Omental fat pad (tissue), 4 donors: ENCODE measurements around the gene SF3B2. TPM values are rescaled to one million over a fixed set of nuclear protein-coding genes. Genes with fewer than 3 reads are reported as not detected.
"Not testable (repeated sequence)": the region's sequence is repeated elsewhere in the genome, so short reads cannot be mapped to it uniquely, and the experiment has no call there.

ENCODE experiments used
- ATAC-seq: fragments of 150-250 bp; one replicate; pipeline ENCODE4 v1.9.1; 2016; ENCODE audit warnings: mild to moderate bottlenecking, moderate library complexity; ENCODE audit not compliant: low FRiP score
- DNase-seq: peaks from one replicate; pipeline ENCODE4 v3.0.0-alpha.2; 2019; ENCODE audit warnings: low spot score
- CTCF ChIP-seq, 3 donors: fragments of 450-650 bp; IDR thresholded peaks; one replicate each; pipeline ENCODE4 v1.5.1; 2016 to 2017; ENCODE audit warnings: antibody characterized with exemption in 3 of 3, mild to moderate bottlenecking in 3 of 3, moderate library complexity in 2 of 3
- total RNA-seq, 4 donors: library from RNA; depleted of rRNA; stranded (reverse); fragments of >200 nt; gene quantifications; one replicate each; pipeline ENCODE4 v1.1.0, GENCODE V29; 2016

SF3B2 gene
- total RNA-seq, 4 donors from 2014 or later, result 98.9 to 173 (median 140) TPM

- DNase-seq (no peak), ATAC-seq (no peak)
- TF ChIP-seq CTCF (IDR thresholded peaks at IDR 0.05), result no peak
Observed at GRCh38 chr11:66075273-66075672, 23.1 kb downstream of the SF3B2 start.

- ATAC-seq (no peak), DNase-seq (no peak)
- TF ChIP-seq CTCF (IDR thresholded peaks at IDR 0.05), result no peak
Observed at GRCh38 chr11:66076561-66076960, 24.4 kb downstream of the SF3B2 start.

- DNase-seq, result no peak
- no peak for ATAC-seq
- no peak for TF ChIP-seq CTCF (IDR thresholded peaks at IDR 0.05)
Observed at GRCh38 chr11:66077927-66078326, 25.8 kb downstream of the SF3B2 start.

GRCh38 chr11:66078949-66079348 lies 26.8 kb downstream of the SF3B2 start:
- not testable (repeated sequence) for ATAC-seq

GRCh38 chr11:66080055-66080817 lies 28.1 kb downstream of the SF3B2 start:
- peak; percentile 66 for ATAC-seq
- TF ChIP-seq CTCF (IDR thresholded peaks at IDR 0.05), result no peak
- DNase-seq, result no peak

More at GRCh38 chr11:66078949-66079348, 26.8 kb downstream of the SF3B2 start:
- not testable (repeated sequence) for DNase-seq

GRCh38 chr11:66081505-66081904 lies 29.3 kb downstream of the SF3B2 start:
- DNase-seq (no peak), ATAC-seq (no peak)
- TF ChIP-seq CTCF (IDR thresholded peaks at IDR 0.05), result no peak

- no peak for ATAC-seq
- TF ChIP-seq CTCF (IDR thresholded peaks at IDR 0.05), result no peak
- DNase-seq, result no peak
Observed at GRCh38 chr11:66082946-66083698, 31.0 kb downstream of the SF3B2 start.
